Neural crest cell (in vitro differentiated cells): Measurements from ENCODE around the gene SNX5. TPM values are rescaled to one million over a fixed set of nuclear protein-coding genes. Genes with fewer than 3 reads are reported as not detected.

Experiments used
- DNase-seq: peaks from one replicate; pipeline ENCODE4 v3.0.0; 2021; ENCODE audit warnings: low read depth, mixed read lengths, low spot score
- H3K27ac Mint-ChIP-seq: one replicate; pipeline ENCODE4 v1.8.0; 2021; ENCODE audit warnings: mild to moderate bottlenecking, mixed read lengths; ENCODE audit not compliant: unreplicated experiment
- H3K27me3 Mint-ChIP-seq: 2 replicates; pipeline ENCODE4 v1.8.0; 2021; ENCODE audit warnings: low read depth, mild to moderate bottlenecking, mixed read lengths
- H3K36me3 Mint-ChIP-seq: 2 replicates; pipeline ENCODE4 v1.8.0; 2021; ENCODE audit warnings: low read depth, mild to moderate bottlenecking, mixed read lengths
- H3K4me1 Mint-ChIP-seq: 2 replicates; pipeline ENCODE4 v1.8.0; 2021; ENCODE audit warnings: mixed read lengths
- H3K4me3 Mint-ChIP-seq: one replicate; pipeline ENCODE4 v1.8.0; 2021; ENCODE audit warnings: mild to moderate bottlenecking, mixed read lengths
- H3K9me3 Mint-ChIP-seq: 2 replicates; pipeline ENCODE4 v1.8.0; 2021; ENCODE audit warnings: mixed read lengths
- CTCF ChIP-seq: fragments of 200-600 bp; sonication (generic); conservative IDR thresholded peaks from 2 replicates; pipeline ENCODE4 v1.5.0; 2021; ENCODE audit warnings: antibody characterized with exemption, mild to moderate bottlenecking
- total RNA-seq: library from RNA; stranded (reverse); gene quantifications from 2 replicates; pipeline ENCODE4 v1.2.1, GENCODE V29; 2021

The SNX5 gene
- total RNA-seq, 1 donor from 2014 or later: 116 TPM

GRCh38 chr20:17972121-17972520 is 3.5 kb upstream of the SNX5 start:
- Mint-ChIP-seq H3K4me1 (peaks cover 51% of the 10 kb centered on the region), H3K36me3 (peaks cover 14% of the 10 kb centered on the region), H3K27ac (no peak overlapping the region), H3K27me3 (peaks cover 3% of the 10 kb centered on the region), H3K9me3 (no peaks in the 10 kb centered on the region), H3K4me3 (peak overlapping the region; percentile 99)
- DNase-seq: no peak
- TF ChIP-seq CTCF: no peak

GRCh38 chr20:17971300-17972013 is 2.9 kb upstream of the SNX5 start:
- DNase-seq: no peak
- Mint-ChIP-seq H3K9me3 (no peaks in the 10 kb centered on the region), H3K36me3 (peaks cover 19% of the 10 kb centered on the region), H3K4me3 (peak overlapping the region; percentile 99), H3K27me3 (peaks cover 3% of the 10 kb centered on the region), H3K27ac (peak overlapping the region; percentile 1), H3K4me1 (peaks cover 58% of the 10 kb centered on the region)
- TF ChIP-seq CTCF: no peak

DNA sequence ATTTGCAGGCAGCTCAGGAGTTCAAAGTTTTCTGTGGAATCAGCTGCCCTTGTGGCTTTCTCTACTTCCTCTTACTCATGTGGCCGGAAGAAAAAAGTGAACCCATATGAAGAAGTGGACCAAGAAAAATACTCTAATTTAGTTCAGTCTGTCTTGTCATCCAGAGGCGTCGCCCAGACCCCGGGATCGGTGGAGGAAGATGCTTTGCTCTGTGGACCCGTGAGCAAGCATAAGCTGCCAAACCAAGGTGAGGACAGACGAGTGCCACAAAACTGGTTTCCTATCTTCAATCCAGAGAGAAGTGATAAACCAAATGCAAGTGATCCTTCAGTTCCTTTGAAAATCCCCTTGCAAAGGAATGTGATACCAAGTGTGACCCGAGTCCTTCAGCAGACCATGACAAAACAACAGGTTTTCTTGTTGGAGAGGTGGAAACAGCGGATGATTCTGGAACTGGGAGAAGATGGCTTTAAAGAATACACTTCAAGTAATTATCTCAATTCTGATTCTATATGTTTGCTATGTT is 1.4 kb upstream of the SNX5 start:
- Mint-ChIP-seq H3K4me3 (peak overlapping the region; percentile 99), H3K9me3 (no peaks in the 10 kb centered on the region), H3K27ac (peak overlapping the region; percentile 100), H3K4me1 (peaks cover 70% of the 10 kb centered on the region), H3K27me3 (peaks cover 3% of the 10 kb centered on the region), H3K36me3 (peaks cover 15% of the 10 kb centered on the region)
- TF ChIP-seq CTCF: no peak
- DNase-seq: no peak

GRCh38 chr20:17969278-17969883 is 787 bp upstream of the SNX5 start:
- Mint-ChIP-seq H3K27ac (peak overlapping the region; percentile 100), H3K4me3 (peak overlapping the region; percentile 99), H3K9me3 (no peaks in the 10 kb centered on the region), H3K27me3 (peaks cover 3% of the 10 kb centered on the region), H3K4me1 (peaks cover 72% of the 10 kb centered on the region), H3K36me3 (peaks cover 16% of the 10 kb centered on the region)
- no peak for TF ChIP-seq CTCF
- no peak for DNase-seq

DNA sequence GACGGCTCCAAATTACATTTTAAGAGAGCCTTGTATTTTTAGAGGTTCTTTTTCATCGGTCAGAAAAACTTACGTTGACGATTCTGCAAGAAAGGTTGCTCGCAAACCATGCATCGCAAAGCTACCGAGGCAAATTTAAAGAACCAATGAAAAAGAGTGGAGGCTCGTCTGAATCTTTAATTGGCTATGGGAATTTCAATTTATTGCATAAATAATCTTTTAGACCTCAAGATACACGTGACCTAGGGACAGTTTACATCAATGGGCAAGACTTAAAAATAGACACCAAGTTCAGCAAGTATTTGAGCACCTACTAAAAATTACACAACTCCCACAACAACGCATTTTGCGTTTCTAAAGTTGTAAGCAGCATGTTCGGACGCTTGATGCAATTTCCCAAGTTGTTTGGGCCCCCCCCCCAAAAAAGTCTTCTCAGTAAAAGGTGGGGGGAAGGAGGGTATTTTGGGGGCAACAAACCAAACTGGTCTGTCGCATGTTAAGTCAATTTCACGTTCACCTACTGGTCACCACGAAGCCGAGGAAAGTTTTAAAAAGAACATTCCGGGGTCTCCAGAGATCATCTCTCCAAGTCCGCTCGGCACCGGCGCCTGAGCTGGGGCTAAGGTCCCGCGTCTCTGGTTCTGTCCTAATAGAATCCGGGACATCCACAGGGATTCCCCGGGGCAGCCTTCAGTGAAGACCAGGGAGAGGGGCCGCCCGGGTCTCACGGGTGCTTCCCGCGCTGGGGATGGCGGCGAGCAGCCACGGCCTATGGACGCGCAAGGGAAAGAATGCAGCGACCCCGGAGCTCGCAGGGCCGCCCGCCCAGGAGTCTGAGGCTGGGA is 851 bp downstream of the SNX5 start:
- Mint-ChIP-seq H3K27me3 (peaks cover 3% of the 10 kb centered on the region), H3K9me3 (no peaks in the 10 kb centered on the region), H3K27ac (peak overlapping the region; percentile 86), H3K4me3 (peak overlapping the region; percentile 99), H3K36me3 (peaks cover 19% of the 10 kb centered on the region), H3K4me1 (peaks cover 75% of the 10 kb centered on the region)
- peak; percentile 12 for DNase-seq
- no peak for TF ChIP-seq CTCF
